IMR-90 (cell line): ENCODE data around the gene CARMIL1. TPM values are rescaled to one million over a fixed set of nuclear protein-coding genes. Genes with fewer than 3 reads are reported as not detected.

ENCODE experiments used
- ATAC-seq: fragments of 200-7000 bp; cut with Tn5 transposase; 2 replicates; pipeline ENCODE4 v1.9.1; 2020; ENCODE audit warnings: low read depth, mild to moderate bottlenecking, moderate library complexity
- BruUV-seq: library from RNA; stranded (reverse); fragments of 400-500 nt; replicated peaks from 2 replicates; lab custom pipeline; 2021; lab: Mats Ljungman, UMichigan
- CTCF ChIA-PET: fragments of 300-600 bp; formaldehyde crosslinking; extraction: SDS; loops from one replicate; lab custom pipeline; 2021; ENCODE audit warnings: antibody characterized with exemption; lab: Yijun Ruan, JAX
- POLR2A ChIA-PET: fragments of 300-600 bp; sonication (Branson Sonifier 250); formaldehyde crosslinking; loops from one replicate; lab custom pipeline; 2022; ENCODE audit warnings: antibody characterized with exemption; ENCODE audit not compliant: unreplicated experiment; lab: Charles Lee
- DNase-seq: peaks from one replicate; pipeline ENCODE4 v3.0.0; 2013
- H2AFZ ChIP-seq: replicated peaks from 2 replicates; pipeline ENCODE3; 2013; ENCODE audit warnings: low read length, mild to moderate bottlenecking; ENCODE audit not compliant: poor library complexity
- H2AK5ac ChIP-seq: 2 replicates; pipeline ENCODE4 v1.6.1; 2013; ENCODE audit warnings: low read depth, low read length, inconsistent platforms
- H2AK9ac ChIP-seq: replicated peaks from 2 replicates; pipeline ENCODE3; 2013; ENCODE audit warnings: mild to moderate bottlenecking, low read depth, low read length, moderate library complexity; ENCODE audit not compliant: poor library complexity
- H2BK120ac ChIP-seq: 2 replicates; pipeline ENCODE4 v1.6.1; 2013; ENCODE audit warnings: low read depth, low read length, inconsistent platforms
- H2BK15ac ChIP-seq: 3 replicates; pipeline ENCODE4 v1.6.1; 2013; ENCODE audit warnings: low read depth, low read length, inconsistent platforms
- H2BK20ac ChIP-seq: 2 replicates; pipeline ENCODE4 v1.6.1; 2013; ENCODE audit warnings: low read depth, mild to moderate bottlenecking, inconsistent platforms, low read length, moderate library complexity
- H2BK5ac ChIP-seq: 2 replicates; pipeline ENCODE4 v1.6.1; 2013; ENCODE audit warnings: mild to moderate bottlenecking, low read depth, low read length, inconsistent platforms; ENCODE audit not compliant: poor library complexity, severe bottlenecking
- H3K14ac ChIP-seq: replicated peaks from 2 replicates; pipeline ENCODE4 v1.6.1; 2013; ENCODE audit warnings: low read depth, low read length, inconsistent platforms
- H3K18ac ChIP-seq: 2 replicates; pipeline ENCODE4 v1.6.1; 2013; ENCODE audit warnings: low read depth, low read length, control low read depth
- H3K23ac ChIP-seq: 2 replicates; pipeline ENCODE4 v1.6.1; 2013; ENCODE audit warnings: low read depth, low read length, inconsistent platforms
- H3K27ac ChIP-seq: 2 replicates; pipeline ENCODE4 v1.5.1; 2013; ENCODE audit warnings: mild to moderate bottlenecking, control low read depth, low read length; ENCODE audit not compliant: insufficient read depth
- H3K27me3 ChIP-seq: 2 replicates; pipeline ENCODE4 v1.6.1; 2013; ENCODE audit warnings: low read length; ENCODE audit not compliant: control insufficient read depth, insufficient read depth
- H3K36me3 ChIP-seq: 2 replicates; pipeline ENCODE4 v1.6.1; 2013; ENCODE audit warnings: low read length, mixed read lengths; ENCODE audit not compliant: control insufficient read depth, insufficient read depth
- H3K4ac ChIP-seq: 2 replicates; pipeline ENCODE4 v1.6.1; 2013; ENCODE audit warnings: low read depth, low read length, inconsistent platforms
- H3K4me1 ChIP-seq: 2 replicates; pipeline ENCODE4 v1.6.1; 2013; ENCODE audit warnings: low read length, mixed read lengths; ENCODE audit not compliant: control insufficient read depth, insufficient read depth
- H3K4me2 ChIP-seq: 2 replicates; pipeline ENCODE4 v1.6.1; 2013; ENCODE audit warnings: low read depth, mild to moderate bottlenecking, control low read depth, low read length, moderate library complexity
- H3K4me3 ChIP-seq: 2 replicates; pipeline ENCODE4 v1.5.1; 2013; ENCODE audit warnings: low read depth, mild to moderate bottlenecking, control low read depth, low read length, moderate library complexity; ENCODE audit not compliant: insufficient read depth
- H3K56ac ChIP-seq: 2 replicates; pipeline ENCODE4 v1.6.1; 2013; ENCODE audit warnings: low read length, inconsistent platforms; ENCODE audit not compliant: insufficient read depth; ENCODE audit errors: extremely low read depth
- H3K79me1 ChIP-seq, 2 experiments: 2 replicates each; pipeline ENCODE4 v1.6.1; 2013; ENCODE audit warnings: low read length in 2 of 2, inconsistent platforms in 1 of 2, low read depth in 1 of 2
- H3K9ac ChIP-seq: 2 replicates; pipeline ENCODE4 v1.6.1; 2013; ENCODE audit warnings: low read depth, low read length, control low read depth
- H3K9me1 ChIP-seq: 2 replicates; pipeline ENCODE4 v1.6.1; 2013; ENCODE audit warnings: low read length, inconsistent platforms; ENCODE audit not compliant: insufficient read depth
- H3K9me3 ChIP-seq: 2 replicates; pipeline ENCODE4 v1.6.1; 2013; ENCODE audit warnings: low read length; ENCODE audit not compliant: control insufficient read depth, insufficient read depth
- H4K20me1 ChIP-seq: 2 replicates; pipeline ENCODE4 v1.6.1; 2013; ENCODE audit warnings: low read length, inconsistent platforms; ENCODE audit not compliant: insufficient read depth
- H4K5ac ChIP-seq: 2 replicates; pipeline ENCODE4 v1.6.1; 2013; ENCODE audit warnings: mild to moderate bottlenecking, low read depth, low read length, control low read depth
- H4K8ac ChIP-seq, 2 experiments: 2 replicates each; pipeline ENCODE4 v1.6.1; 2013; ENCODE audit warnings: low read depth in 2 of 2, low read length in 2 of 2, control low read depth in 1 of 2, inconsistent platforms in 1 of 2
- H4K91ac ChIP-seq: 2 replicates; pipeline ENCODE4 v1.6.1; 2013; ENCODE audit warnings: low read depth, low read length, inconsistent platforms; ENCODE audit not compliant: insufficient read depth
- BHLHE40 ChIP-seq: fragments of 150-350 bp; IDR thresholded peaks from 2 replicates; pipeline ENCODE4 v1.6.1; 2016; ENCODE audit warnings: mild to moderate bottlenecking, low read depth, low read length
- CEBPB ChIP-seq: IDR thresholded peaks from 2 replicates; pipeline ENCODE4 v1.6.1; 2012; ENCODE audit warnings: low read depth, low read length, improper control_type of control experiment
- CHD1 ChIP-seq: IDR thresholded peaks from 2 replicates; pipeline ENCODE4 v1.6.1; 2012; ENCODE audit warnings: low read depth, low read length, improper control_type of control experiment
- ELK1 ChIP-seq: fragments of 150-350 bp; IDR thresholded peaks from 2 replicates; pipeline ENCODE4 v1.6.1; 2016; ENCODE audit warnings: low read depth, mild to moderate bottlenecking, low read length, moderate library complexity, borderline replicate concordance
- FOS ChIP-seq: fragments of 150-350 bp; IDR thresholded peaks from 2 replicates; pipeline ENCODE4 v1.6.1; 2016; ENCODE audit warnings: low read depth, low read length
- MAFK ChIP-seq: IDR thresholded peaks from 2 replicates; pipeline ENCODE4 v1.6.1; 2012; ENCODE audit warnings: low read depth, low read length, improper control_type of control experiment
- MAZ ChIP-seq: IDR thresholded peaks from 2 replicates; pipeline ENCODE4 v1.6.1; 2012; ENCODE audit warnings: low read depth, mild to moderate bottlenecking, low read length, improper control_type of control experiment, moderate library complexity, borderline replicate concordance
- MXI1 ChIP-seq: IDR thresholded peaks from 2 replicates; pipeline ENCODE4 v1.6.1; 2012; ENCODE audit warnings: low read depth, mild to moderate bottlenecking, low read length, moderate library complexity, borderline replicate concordance
- NFE2L2 ChIP-seq: fragments of 150-350 bp; IDR thresholded peaks from 2 replicates; pipeline ENCODE4 v1.6.1; 2016; ENCODE audit warnings: low read depth, mild to moderate bottlenecking, low read length
- POLR2A ChIP-seq: IDR thresholded peaks from 2 replicates; pipeline ENCODE4 v1.6.1; 2012; ENCODE audit warnings: mild to moderate bottlenecking, low read depth, low read length
- RAD21 ChIP-seq: IDR thresholded peaks from 2 replicates; pipeline ENCODE4 v1.6.1; 2012; ENCODE audit warnings: low read length, improper control_type of control experiment
- RCOR1 ChIP-seq: IDR thresholded peaks from 2 replicates; pipeline ENCODE4 v1.6.1; 2012; ENCODE audit warnings: mild to moderate bottlenecking, low read length, improper control_type of control experiment; ENCODE audit not compliant: insufficient replicate concordance
- RFX5 ChIP-seq: IDR thresholded peaks from 2 replicates; pipeline ENCODE4 v1.8.0; 2012; ENCODE audit warnings: low read depth, mild to moderate bottlenecking, low read length, moderate library complexity
- SMC3 ChIP-seq: fragments of 150-350 bp; IDR thresholded peaks from 2 replicates; pipeline ENCODE4 v1.6.1; 2016; ENCODE audit warnings: low read depth, mild to moderate bottlenecking, antibody characterized with exemption, low read length, moderate library complexity
- USF2 ChIP-seq: fragments of 150-350 bp; IDR thresholded peaks from 2 replicates; pipeline ENCODE4 v1.6.1; 2017; ENCODE audit warnings: mild to moderate bottlenecking, antibody characterized with exemption, low read length, low read depth
- WGBS, 2 experiments: methylation state at CpG; one replicate each; pipeline versions ENCODE4 v1.1.5 to v1.1.7; 2013; ENCODE audit warnings: missing lambda C conversion rate in 2 of 2; ENCODE audit not compliant: insufficient read length in 1 of 2; ENCODE audit errors: extremely low coverage in 2 of 2; 5-methylcytosine and 5-hydroxymethylcytosine counted together
- dilution Hi-C: fragments of 300-500 bp; cut with HindIII; formaldehyde crosslinking; loops from one replicate; pipeline ENCODE4 v1.14.3; 2018; ENCODE audit warnings: low sequenced_read_pairs; ENCODE audit not compliant: unreplicated experiment
- in situ Hi-C: fragments of 300-500 bp; cut with MboI; formaldehyde crosslinking; loops from 3 replicates; pipeline ENCODE4 v1.14.3; 2019; ENCODE audit warnings: low sequenced_read_pairs, inconsistent platforms, mixed read lengths
- intact Hi-C: fragments of 100-400 bp; cut with micrococcal nuclease; formaldehyde crosslinking; loops from 2 replicates; pipeline ENCODE4 v1.10.0; 2022
- polyA plus RNA-seq, 3 experiments: library from polyadenylated mRNA; depleted of rRNA; stranded (reverse); fragments of >200 nt; gene quantifications; 2 replicates each; pipeline ENCODE4 v1.2.3, GENCODE V29; 2012; ENCODE audit warnings: low replicate concordance in 1 of 3
- total RNA-seq: library from RNA; depleted of rRNA; stranded (reverse); fragments of >200 nt; gene quantifications from 2 replicates; pipeline ENCODE4 v1.2.3, GENCODE V29; 2012
- TF ChIP-seq, protein P1 (sequence below): conservative IDR thresholded peaks from 2 replicates; pipeline ENCODE4 v1.5.1; 2012; ENCODE audit warnings: mild to moderate bottlenecking, low read depth, low read length, improper control_type of control experiment

CARMIL1 gene
- total and polyA plus RNA-seq, 2 of the 4 experiments (the other 2 are of a cell fraction) = 1.3 to 2.9 TPM

GRCh38 chr6:25297039-25297441 is 17.9 kb downstream of the CARMIL1 start:
- WGBS, 2 experiments = no CpG with 5 or more reads among the region's 2 CpGs
- Histone ChIP-seq H4K5ac (no peak overlapping the region; the same call in 1 of the 2 replicates), H2BK20ac (no peak overlapping the region), H3K14ac (no peak overlapping the region), H3K36me3 (no peaks in the 10 kb centered on the region), H2BK15ac (no peak overlapping the region), H3K4me3 (no peak overlapping the region), H3K9me1 (peaks cover 3% of the 10 kb centered on the region; the same call in 1 of the 2 replicates), H2AK5ac (no peak overlapping the region), H2BK120ac (no peak overlapping the region), H3K79me1 (0 out of 4 replicates have a peak, but pooled peaks cover 0 to 7% of the 10 kb centered on the region in 2 experiments), H3K9ac (no peak overlapping the region), H2AK9ac (no peak overlapping the region), H3K9me3 (no peaks in the 10 kb centered on the region), H2AFZ (no peak overlapping the region), H3K23ac (no peak overlapping the region), H4K20me1 (no peaks in the 10 kb centered on the region), H3K27ac (peak overlapping the region; percentile 90; the same call in 1 of the 2 replicates), H3K18ac (no peak overlapping the region), H2BK5ac (no peak overlapping the region), H3K4me1 (peaks cover 2% of the 10 kb centered on the region; the same call in 1 of the 2 replicates), H3K56ac (no peak overlapping the region), H4K91ac (no peak overlapping the region), H3K4me2 (peak overlapping the region; percentile 22; the same call in 1 of the 2 replicates), H4K8ac (no peak overlapping the region), H3K27me3 (no peaks in the 10 kb centered on the region), H3K4ac (no peak overlapping the region)
- dilution Hi-C loops = no loop called here
- intact Hi-C loops = no loop called here
- peak; percentile 28 for DNase-seq
- BruUV-seq = no TSS peak
- peak; percentile 77 for ATAC-seq
- ChIA-PET CTCF (interaction anchor here (2.1 kb wide), 1 partner anchor 18 kb away, joined by 8 read pairs; the partner anchor contains the start of gene CARMIL1), POLR2A (interaction anchor here (0.5 kb wide), 1 partner anchor 16 kb away, joined by 4 read pairs; no protein-coding TSS in a partner anchor)
- TF ChIP-seq POLR2A = no peak
- TF ChIP-seq ELK1 = no peak
- TF ChIP-seq, protein P1, sequence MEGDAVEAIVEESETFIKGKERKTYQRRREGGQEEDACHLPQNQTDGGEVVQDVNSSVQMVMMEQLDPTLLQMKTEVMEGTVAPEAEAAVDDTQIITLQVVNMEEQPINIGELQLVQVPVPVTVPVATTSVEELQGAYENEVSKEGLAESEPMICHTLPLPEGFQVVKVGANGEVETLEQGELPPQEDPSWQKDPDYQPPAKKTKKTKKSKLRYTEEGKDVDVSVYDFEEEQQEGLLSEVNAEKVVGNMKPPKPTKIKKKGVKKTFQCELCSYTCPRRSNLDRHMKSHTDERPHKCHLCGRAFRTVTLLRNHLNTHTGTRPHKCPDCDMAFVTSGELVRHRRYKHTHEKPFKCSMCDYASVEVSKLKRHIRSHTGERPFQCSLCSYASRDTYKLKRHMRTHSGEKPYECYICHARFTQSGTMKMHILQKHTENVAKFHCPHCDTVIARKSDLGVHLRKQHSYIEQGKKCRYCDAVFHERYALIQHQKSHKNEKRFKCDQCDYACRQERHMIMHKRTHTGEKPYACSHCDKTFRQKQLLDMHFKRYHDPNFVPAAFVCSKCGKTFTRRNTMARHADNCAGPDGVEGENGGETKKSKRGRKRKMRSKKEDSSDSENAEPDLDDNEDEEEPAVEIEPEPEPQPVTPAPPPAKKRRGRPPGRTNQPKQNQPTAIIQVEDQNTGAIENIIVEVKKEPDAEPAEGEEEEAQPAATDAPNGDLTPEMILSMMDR = no peak
- TF ChIP-seq MAFK = no peak
- no peak for TF ChIP-seq USF2
- TF ChIP-seq RFX5 = no peak
- no peak for TF ChIP-seq MAZ
- no peak for TF ChIP-seq CEBPB
- TF ChIP-seq MXI1 = no peak
- TF ChIP-seq RAD21 = no peak
- TF ChIP-seq BHLHE40 = no peak
- no peak for TF ChIP-seq RCOR1
- TF ChIP-seq FOS = no peak
- no peak for TF ChIP-seq CHD1
- TF ChIP-seq SMC3 = no peak
- TF ChIP-seq NFE2L2 = no peak
- in situ Hi-C loops = no loop called here
